ENCODE measurements around the gene RTKN. TPM values are rescaled to one million over a fixed set of nuclear protein-coding genes. Genes with fewer than 3 reads are reported as not detected.

RTKN gene
- total and polyA plus RNA-seq, 9 of the 15 experiments (the other 6 are each of a cell fraction or from before 2014, with no cell fraction given) = 0.14 to 6.9 (median 3.6) TPM

DNA sequence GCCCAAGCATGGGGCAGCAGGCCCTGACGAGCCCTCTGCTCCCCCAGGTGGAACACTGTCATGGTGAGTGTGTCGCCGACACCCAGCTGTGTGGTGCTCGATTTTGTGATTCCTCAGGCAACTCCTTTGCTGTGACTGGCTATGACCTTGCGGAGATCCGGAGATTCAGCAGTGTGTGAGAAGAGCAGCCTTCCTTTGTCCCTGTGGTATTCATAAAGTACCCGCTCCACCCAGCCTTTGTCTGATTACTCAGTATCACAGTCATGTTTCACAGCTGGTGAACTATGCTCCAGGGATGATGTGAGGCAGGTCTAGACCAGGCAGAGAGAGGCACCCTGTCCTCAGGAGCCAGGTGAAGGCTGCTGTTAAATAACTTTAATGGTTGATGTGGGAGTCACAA is 16.2 kb downstream of the RTKN start (continued):
- TF ChIP-seq, protein P1, sequence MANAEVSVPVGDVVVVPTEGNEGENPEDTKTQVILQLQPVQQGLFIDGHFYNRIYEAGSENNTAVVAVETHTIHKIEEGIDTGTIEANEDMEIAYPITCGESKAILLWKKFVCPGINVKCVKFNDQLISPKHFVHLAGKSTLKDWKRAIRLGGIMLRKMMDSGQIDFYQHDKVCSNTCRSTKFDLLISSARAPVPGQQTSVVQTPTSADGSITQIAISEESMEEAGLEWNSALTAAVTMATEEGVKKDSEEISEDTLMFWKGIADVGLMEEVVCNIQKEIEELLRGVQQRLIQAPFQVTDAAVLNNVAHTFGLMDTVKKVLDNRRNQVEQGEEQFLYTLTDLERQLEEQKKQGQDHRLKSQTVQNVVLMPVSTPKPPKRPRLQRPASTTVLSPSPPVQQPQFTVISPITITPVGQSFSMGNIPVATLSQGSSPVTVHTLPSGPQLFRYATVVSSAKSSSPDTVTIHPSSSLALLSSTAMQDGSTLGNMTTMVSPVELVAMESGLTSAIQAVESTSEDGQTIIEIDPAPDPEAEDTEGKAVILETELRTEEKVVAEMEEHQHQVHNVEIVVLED (CRISPR knock-in tag; IDR thresholded peaks at IDR 0.05) = no peak
- TF ChIP-seq CHD2 (IDR thresholded peaks at IDR 0.05; ENCODE audit: low read depth, low read length) = no peak

DNA sequence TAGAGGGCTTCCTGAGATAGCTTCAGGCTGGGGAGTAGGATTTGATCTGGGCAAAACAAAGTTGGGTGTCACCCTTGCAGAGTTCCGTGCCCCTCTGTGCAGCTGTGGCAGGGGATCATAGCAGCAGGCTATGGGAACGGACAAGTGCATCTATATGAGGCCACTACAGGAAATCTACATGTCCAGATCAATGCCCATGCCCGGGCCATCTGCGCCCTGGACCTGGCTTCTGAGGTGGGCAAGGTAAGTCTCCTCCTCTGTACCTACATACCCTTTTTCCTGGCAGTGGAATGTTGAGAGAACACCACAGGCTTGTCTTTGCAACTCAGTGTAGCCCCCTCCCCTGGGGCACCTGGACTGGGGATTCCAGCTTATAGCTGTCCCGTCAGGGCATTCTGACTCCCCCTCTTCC is 16.7 kb downstream of the RTKN start:
- FAIRE-seq (no peak), ATAC-seq (no peak), DNase-seq (ENCODE audit: extremely low read depth in 1 of 4, low spot score in 3 of 4) (no peak)
- H4K20me1 ChIP-seq (replicated peaks; ENCODE audit: control insufficient read depth, insufficient read depth, low read length) = no peaks in the 10 kb centered on the region
- no peaks in the 10 kb centered on the region for H3K9me1 ChIP-seq (ENCODE audit: control insufficient read depth, insufficient read depth, low read length)
- CTCF ChIA-PET (ENCODE audit: low intra/inter-chr PET ratio) = no interaction called here
- no peak overlapping the region for H2AFZ ChIP-seq (ENCODE audit: low read depth, low read length)
- H3K4me1 ChIP-seq (replicated peaks in 1 of 2; ENCODE audit: control insufficient read depth in 2 of 2, insufficient read depth in 2 of 2, low read length in 2 of 2) = peaks cover 5 to 27% of the 10 kb centered on the region in 2 experiments; a peak in 3 of 5 replicates
- H3K79me2 ChIP-seq (ENCODE audit: control insufficient read depth, insufficient read depth, low read length) = no peaks in the 10 kb centered on the region
- POLR2A ChIA-PET = interaction anchor here (0.7 to 2.1 kb wide), 3 partner anchors 16 to 604 kb away, joined by 3 to 5 read pairs (median 3); no protein-coding TSS in a partner anchor
- intact Hi-C loops (cut with micrococcal nuclease) (loop anchor here (5.0 kb wide), 1 partner anchor 162 kb away; no protein-coding TSS in a partner anchor), in situ Hi-C loops (cut with MboI) (no loop called here)
- no peaks in the 10 kb centered on the region for H3K36me3 ChIP-seq (ENCODE audit: control insufficient read depth, insufficient read depth, low read length)
- no peak overlapping the region for H3K9ac ChIP-seq (ENCODE audit: insufficient read depth in 1 of 2, low read depth in 2 of 2, low read length in 2 of 2)
- 30% methylated on average over 5 of the region's 5 CpGs for WGBS (ENCODE audit: insufficient coverage, low coverage, missing lambda C conversion rate)
- peaks cover 2 to 8% of the 10 kb centered on the region in 2 experiments; a peak in 2 of 5 replicates for H3K27me3 ChIP-seq (ENCODE audit: control insufficient read depth in 2 of 2, insufficient read depth in 2 of 2, low read length in 2 of 2)
- H3K9me3 ChIP-seq (replicated peaks; ENCODE audit: control insufficient read depth, insufficient read depth, low read depth, low read length) = no peaks in the 10 kb centered on the region
- no peak overlapping the region for H3K4me3 ChIP-seq
- no peak overlapping the region for H3K27ac ChIP-seq (ENCODE audit: extremely low read depth, low read depth, low read length)
- no peak overlapping the region for H3K4me2 ChIP-seq (ENCODE audit: insufficient read depth, low read length)
- no TSS peak for BruUV-seq (replicated peaks)
- TF ChIP-seq, protein P2, sequence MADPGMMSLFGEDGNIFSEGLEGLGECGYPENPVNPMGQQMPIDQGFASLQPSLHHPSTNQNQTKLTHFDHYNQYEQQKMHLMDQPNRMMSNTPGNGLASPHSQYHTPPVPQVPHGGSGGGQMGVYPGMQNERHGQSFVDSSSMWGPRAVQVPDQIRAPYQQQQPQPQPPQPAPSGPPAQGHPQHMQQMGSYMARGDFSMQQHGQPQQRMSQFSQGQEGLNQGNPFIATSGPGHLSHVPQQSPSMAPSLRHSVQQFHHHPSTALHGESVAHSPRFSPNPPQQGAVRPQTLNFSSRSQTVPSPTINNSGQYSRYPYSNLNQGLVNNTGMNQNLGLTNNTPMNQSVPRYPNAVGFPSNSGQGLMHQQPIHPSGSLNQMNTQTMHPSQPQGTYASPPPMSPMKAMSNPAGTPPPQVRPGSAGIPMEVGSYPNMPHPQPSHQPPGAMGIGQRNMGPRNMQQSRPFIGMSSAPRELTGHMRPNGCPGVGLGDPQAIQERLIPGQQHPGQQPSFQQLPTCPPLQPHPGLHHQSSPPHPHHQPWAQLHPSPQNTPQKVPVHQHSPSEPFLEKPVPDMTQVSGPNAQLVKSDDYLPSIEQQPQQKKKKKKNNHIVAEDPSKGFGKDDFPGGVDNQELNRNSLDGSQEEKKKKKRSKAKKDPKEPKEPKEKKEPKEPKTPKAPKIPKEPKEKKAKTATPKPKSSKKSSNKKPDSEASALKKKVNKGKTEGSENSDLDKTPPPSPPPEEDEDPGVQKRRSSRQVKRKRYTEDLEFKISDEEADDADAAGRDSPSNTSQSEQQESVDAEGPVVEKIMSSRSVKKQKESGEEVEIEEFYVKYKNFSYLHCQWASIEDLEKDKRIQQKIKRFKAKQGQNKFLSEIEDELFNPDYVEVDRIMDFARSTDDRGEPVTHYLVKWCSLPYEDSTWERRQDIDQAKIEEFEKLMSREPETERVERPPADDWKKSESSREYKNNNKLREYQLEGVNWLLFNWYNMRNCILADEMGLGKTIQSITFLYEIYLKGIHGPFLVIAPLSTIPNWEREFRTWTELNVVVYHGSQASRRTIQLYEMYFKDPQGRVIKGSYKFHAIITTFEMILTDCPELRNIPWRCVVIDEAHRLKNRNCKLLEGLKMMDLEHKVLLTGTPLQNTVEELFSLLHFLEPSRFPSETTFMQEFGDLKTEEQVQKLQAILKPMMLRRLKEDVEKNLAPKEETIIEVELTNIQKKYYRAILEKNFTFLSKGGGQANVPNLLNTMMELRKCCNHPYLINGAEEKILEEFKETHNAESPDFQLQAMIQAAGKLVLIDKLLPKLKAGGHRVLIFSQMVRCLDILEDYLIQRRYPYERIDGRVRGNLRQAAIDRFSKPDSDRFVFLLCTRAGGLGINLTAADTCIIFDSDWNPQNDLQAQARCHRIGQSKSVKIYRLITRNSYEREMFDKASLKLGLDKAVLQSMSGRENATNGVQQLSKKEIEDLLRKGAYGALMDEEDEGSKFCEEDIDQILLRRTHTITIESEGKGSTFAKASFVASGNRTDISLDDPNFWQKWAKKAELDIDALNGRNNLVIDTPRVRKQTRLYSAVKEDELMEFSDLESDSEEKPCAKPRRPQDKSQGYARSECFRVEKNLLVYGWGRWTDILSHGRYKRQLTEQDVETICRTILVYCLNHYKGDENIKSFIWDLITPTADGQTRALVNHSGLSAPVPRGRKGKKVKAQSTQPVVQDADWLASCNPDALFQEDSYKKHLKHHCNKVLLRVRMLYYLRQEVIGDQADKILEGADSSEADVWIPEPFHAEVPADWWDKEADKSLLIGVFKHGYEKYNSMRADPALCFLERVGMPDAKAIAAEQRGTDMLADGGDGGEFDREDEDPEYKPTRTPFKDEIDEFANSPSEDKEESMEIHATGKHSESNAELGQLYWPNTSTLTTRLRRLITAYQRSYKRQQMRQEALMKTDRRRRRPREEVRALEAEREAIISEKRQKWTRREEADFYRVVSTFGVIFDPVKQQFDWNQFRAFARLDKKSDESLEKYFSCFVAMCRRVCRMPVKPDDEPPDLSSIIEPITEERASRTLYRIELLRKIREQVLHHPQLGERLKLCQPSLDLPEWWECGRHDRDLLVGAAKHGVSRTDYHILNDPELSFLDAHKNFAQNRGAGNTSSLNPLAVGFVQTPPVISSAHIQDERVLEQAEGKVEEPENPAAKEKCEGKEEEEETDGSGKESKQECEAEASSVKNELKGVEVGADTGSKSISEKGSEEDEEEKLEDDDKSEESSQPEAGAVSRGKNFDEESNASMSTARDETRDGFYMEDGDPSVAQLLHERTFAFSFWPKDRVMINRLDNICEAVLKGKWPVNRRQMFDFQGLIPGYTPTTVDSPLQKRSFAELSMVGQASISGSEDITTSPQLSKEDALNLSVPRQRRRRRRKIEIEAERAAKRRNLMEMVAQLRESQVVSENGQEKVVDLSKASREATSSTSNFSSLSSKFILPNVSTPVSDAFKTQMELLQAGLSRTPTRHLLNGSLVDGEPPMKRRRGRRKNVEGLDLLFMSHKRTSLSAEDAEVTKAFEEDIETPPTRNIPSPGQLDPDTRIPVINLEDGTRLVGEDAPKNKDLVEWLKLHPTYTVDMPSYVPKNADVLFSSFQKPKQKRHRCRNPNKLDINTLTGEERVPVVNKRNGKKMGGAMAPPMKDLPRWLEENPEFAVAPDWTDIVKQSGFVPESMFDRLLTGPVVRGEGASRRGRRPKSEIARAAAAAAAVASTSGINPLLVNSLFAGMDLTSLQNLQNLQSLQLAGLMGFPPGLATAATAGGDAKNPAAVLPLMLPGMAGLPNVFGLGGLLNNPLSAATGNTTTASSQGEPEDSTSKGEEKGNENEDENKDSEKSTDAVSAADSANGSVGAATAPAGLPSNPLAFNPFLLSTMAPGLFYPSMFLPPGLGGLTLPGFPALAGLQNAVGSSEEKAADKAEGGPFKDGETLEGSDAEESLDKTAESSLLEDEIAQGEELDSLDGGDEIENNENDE (IDR thresholded peaks at IDR 0.05; ENCODE audit: low read depth, low read length) = no peak
- TF ChIP-seq POLR3G (IDR thresholded peaks at IDR 0.05; ENCODE audit: extremely low read depth, insufficient read length, insufficient replicate concordance) = no peak
- TF ChIP-seq, protein P3, sequence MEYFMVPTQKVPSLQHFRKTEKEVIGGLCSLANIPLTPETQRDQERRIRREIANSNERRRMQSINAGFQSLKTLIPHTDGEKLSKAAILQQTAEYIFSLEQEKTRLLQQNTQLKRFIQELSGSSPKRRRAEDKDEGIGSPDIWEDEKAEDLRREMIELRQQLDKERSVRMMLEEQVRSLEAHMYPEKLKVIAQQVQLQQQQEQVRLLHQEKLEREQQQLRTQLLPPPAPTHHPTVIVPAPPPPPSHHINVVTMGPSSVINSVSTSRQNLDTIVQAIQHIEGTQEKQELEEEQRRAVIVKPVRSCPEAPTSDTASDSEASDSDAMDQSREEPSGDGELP (CRISPR knock-in tag; IDR thresholded peaks at IDR 0.05; ENCODE audit: borderline replicate concordance) = no peak

Measured in K562 (cell line).